ENCODE measurements around the gene AHRR.
"Not testable (repeated sequence)": the region's sequence is repeated elsewhere in the genome, so short reads cannot be mapped to it uniquely, and the experiment has no call there.

DNA sequence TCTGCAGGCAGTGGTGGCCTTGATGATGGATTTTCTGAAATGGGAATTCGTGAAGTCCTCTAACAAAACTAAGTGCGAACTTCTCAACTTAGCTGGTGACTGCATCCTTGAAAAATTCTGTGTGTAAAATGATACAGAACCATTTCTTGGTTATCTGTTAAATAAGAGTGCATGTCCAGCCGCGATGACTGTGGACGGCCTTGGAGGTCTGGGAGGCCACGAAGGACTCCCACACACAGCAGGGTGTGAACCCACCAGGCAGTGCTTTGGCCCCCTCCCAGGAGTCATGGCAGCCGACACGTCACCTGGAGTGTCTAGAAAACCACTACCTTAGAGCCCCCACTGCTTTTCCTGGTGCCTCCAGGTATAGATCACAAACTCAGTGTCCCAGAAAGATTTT is 17.8 kb upstream of the AHRR start:
- TF ChIP-seq, protein P1, sequence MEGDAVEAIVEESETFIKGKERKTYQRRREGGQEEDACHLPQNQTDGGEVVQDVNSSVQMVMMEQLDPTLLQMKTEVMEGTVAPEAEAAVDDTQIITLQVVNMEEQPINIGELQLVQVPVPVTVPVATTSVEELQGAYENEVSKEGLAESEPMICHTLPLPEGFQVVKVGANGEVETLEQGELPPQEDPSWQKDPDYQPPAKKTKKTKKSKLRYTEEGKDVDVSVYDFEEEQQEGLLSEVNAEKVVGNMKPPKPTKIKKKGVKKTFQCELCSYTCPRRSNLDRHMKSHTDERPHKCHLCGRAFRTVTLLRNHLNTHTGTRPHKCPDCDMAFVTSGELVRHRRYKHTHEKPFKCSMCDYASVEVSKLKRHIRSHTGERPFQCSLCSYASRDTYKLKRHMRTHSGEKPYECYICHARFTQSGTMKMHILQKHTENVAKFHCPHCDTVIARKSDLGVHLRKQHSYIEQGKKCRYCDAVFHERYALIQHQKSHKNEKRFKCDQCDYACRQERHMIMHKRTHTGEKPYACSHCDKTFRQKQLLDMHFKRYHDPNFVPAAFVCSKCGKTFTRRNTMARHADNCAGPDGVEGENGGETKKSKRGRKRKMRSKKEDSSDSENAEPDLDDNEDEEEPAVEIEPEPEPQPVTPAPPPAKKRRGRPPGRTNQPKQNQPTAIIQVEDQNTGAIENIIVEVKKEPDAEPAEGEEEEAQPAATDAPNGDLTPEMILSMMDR (IDR thresholded peaks at IDR 0.05), result not testable (repeated sequence)
- not testable (repeated sequence) for TF ChIP-seq POLR2A (IDR thresholded peaks at IDR 0.05)

Measured in transverse colon (tissue), 3 donors.